ENCODE measurements around the gene FGF11. TPM values are rescaled to one million over a fixed set of nuclear protein-coding genes. Genes with fewer than 3 reads are reported as not detected.

Gene FGF11
- total RNA-seq (1 to 10 TPM in 1 of 2 donors, under 1 TPM in 1; 0.52 to 3.5 TPM), polyA plus RNA-seq (under 1 TPM; 0.47 to 0.79 TPM)
- long read RNA-seq, donor 1: 0 reads
- long read RNA-seq, donor 2: 0 reads
- long read RNA-seq, donor 3: 0 reads
- long read RNA-seq, donor 4: 0 reads
- long read RNA-seq, donor 5: 0 reads

DNA sequence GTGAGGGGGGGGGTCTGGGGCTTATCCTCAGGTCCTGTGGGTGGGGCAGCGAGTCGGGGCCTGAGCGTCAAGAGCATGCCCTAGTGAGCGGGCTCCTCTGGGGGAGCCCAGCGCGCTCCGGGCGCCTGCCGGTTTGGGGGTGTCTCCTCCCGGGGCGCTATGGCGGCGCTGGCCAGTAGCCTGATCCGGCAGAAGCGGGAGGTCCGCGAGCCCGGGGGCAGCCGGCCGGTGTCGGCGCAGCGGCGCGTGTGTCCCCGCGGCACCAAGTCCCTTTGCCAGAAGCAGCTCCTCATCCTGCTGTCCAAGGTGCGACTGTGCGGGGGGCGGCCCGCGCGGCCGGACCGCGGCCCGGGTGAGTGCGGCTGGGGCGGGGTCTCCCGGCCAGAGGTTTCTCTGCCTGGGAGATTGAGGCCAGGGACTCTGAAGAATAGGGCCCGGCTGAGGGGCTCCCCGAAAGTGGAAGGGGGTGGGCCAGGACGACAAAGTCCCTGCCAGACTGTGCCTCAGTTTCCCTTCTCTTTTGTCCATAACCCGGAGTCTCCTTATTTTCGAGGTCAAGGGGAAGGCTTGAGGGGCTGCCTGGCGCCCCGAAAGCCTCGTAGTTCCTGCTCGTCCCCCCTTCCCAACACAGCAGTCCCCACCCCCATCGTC, at the start of gene FGF11:
FGF11 (plus strand) TSS at position 51 of the 651 bp plus-strand sequence; CDS start at position 160, 109 bp downstream.
- Histone ChIP-seq H3K36me3 (ENCODE audit: control insufficient read depth in 4 of 4, insufficient read depth in 4 of 4, low read length in 4 of 4) (no peaks in the 10 kb centered on the region), H3K4me1 (ENCODE audit: control insufficient read depth in 5 of 5, insufficient read depth in 5 of 5, low read length in 5 of 5) (peaks cover 0 to 36% (median 16%) of the 10 kb centered on the region in 5 donors), H3K4me3 (no peak within 1 kb of the TSS), H3K9ac (ENCODE audit: insufficient read depth in 1 of 2, low read length in 2 of 2) (no peak within 1 kb of the TSS), H3K9me3 (ENCODE audit: control insufficient read depth in 4 of 4, insufficient read depth in 3 of 4, low read length in 3 of 4) (no peaks in the 10 kb centered on the region), H3K27ac (ENCODE audit: low read depth in 1 of 2, low read length in 1 of 2) (no peak within 1 kb of the TSS), H3K27me3 (ENCODE audit: control insufficient read depth in 3 of 3, insufficient read depth in 3 of 3, low read length in 2 of 3) (peaks cover 0 to 49% (median 38%) of the 10 kb centered on the region in 3 donors)
- ATAC-seq (ENCODE audit: insufficient read depth, low FRiP score): no peak
- no peak for DNase-seq
- TF ChIP-seq, protein P1, sequence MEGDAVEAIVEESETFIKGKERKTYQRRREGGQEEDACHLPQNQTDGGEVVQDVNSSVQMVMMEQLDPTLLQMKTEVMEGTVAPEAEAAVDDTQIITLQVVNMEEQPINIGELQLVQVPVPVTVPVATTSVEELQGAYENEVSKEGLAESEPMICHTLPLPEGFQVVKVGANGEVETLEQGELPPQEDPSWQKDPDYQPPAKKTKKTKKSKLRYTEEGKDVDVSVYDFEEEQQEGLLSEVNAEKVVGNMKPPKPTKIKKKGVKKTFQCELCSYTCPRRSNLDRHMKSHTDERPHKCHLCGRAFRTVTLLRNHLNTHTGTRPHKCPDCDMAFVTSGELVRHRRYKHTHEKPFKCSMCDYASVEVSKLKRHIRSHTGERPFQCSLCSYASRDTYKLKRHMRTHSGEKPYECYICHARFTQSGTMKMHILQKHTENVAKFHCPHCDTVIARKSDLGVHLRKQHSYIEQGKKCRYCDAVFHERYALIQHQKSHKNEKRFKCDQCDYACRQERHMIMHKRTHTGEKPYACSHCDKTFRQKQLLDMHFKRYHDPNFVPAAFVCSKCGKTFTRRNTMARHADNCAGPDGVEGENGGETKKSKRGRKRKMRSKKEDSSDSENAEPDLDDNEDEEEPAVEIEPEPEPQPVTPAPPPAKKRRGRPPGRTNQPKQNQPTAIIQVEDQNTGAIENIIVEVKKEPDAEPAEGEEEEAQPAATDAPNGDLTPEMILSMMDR (IDR thresholded peaks at IDR 0.05; ENCODE audit: control extremely low read depth, extremely low read depth): no peak
- WGBS, 2 donors: 2 to 4% methylated on average over 38 to 50 of the region's 50 CpGs

DNA sequence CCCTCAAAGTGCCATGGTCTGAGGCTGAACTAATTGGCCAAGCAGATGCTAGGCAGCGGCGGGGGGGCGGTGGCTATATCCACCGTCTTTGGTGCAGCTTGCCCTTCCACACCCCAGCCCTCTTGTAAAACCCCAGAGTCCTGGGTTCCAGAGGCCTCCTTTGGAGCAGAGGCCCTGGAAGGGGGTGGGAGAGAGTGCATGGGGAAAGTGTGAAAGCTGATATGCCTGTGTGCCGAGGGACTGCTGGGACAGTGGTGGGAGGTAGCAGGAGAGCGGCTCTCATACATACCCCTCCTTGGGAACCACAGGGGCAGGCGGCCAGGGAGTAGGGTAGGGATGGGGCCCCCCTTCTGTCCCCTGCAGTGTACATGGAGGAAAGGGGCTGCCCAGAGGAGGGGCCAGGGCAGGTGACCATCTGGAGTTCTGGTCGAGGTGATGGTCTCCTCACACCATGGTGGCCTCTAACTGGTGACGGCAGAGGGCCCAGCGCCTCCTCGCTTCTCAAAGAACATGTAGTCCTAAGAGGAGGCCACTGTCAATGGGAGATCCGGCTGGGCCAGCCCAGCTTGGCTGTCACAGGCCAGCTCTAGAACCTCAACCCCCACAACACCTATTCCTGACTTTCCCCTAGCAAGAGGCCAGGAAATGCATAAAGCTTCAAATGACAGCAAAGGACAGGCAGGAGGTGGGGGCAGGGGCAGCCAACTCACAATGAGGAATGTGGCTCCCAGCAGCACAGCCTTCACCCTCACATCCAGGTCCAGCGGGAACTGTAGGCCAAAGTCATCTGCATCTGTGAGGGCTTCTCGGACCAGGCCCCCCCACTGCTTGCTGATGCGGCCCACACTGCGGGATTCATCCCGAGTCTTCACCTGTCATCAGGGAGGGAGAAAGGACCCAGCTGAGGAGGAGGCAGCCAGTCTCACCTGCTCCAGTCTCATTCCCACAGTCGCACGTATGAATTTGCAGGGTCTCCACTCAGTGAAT, 49.1 kb upstream of the FGF11 start:
- DNase-seq (no peak), ATAC-seq (ENCODE audit: insufficient read depth, low FRiP score) (no peak)
- H3K36me3 ChIP-seq (ENCODE audit: control insufficient read depth in 4 of 4, insufficient read depth in 4 of 4, low read length in 4 of 4): peaks cover 0 to 34% (median 19%) of the 10 kb centered on the region in 4 donors
- H3K27ac ChIP-seq (ENCODE audit: low read depth in 1 of 2, low read length in 1 of 2): no peak overlapping the region
- H3K27me3 ChIP-seq (ENCODE audit: control insufficient read depth in 3 of 3, insufficient read depth in 3 of 3, low read length in 2 of 3): no peaks in the 10 kb centered on the region
- H3K9ac ChIP-seq (ENCODE audit: insufficient read depth in 1 of 2, low read length in 2 of 2): no peak overlapping the region
- no peak overlapping the region for H3K4me3 ChIP-seq
- H3K9me3 ChIP-seq (ENCODE audit: control insufficient read depth in 4 of 4, insufficient read depth in 3 of 4, low read length in 3 of 4): peaks cover 0 to 4% (median 0%) of the 10 kb centered on the region in 4 donors
- TF ChIP-seq, protein P1 (IDR thresholded peaks at IDR 0.05; ENCODE audit: control extremely low read depth, extremely low read depth): no peak
- 91% methylated on average over 19 of the region's 19 CpGs for WGBS, 2 donors
- H3K4me1 ChIP-seq (ENCODE audit: control insufficient read depth in 5 of 5, insufficient read depth in 5 of 5, low read length in 5 of 5): peaks cover 0 to 13% (median 3%) of the 10 kb centered on the region in 5 donors

DNA sequence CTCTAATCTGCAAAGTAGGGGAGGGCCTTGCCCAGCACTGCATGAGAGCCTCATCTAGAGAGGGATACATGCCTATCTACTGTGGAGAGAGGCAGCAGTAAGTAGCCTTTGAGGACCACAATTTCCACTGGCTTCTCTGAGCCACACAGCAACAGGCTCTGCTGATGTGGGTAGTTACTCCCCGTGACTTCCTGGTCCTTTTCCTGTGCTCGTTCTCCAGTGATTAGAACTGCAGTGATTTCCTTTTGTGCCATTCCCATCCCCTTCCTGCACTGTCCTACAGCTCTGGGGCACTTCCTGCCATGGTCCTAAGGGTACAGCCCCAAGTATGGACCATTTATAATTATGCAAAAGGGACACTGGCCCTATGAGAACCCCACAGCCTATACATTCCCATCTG, 48.0 kb upstream of the FGF11 start:
- Histone ChIP-seq H3K36me3 (ENCODE audit: control insufficient read depth in 4 of 4, insufficient read depth in 4 of 4, low read length in 4 of 4) (peaks cover 0 to 34% (median 19%) of the 10 kb centered on the region in 4 donors), H3K27me3 (ENCODE audit: control insufficient read depth in 3 of 3, insufficient read depth in 3 of 3, low read length in 2 of 3) (no peaks in the 10 kb centered on the region), H3K4me3 (no peak overlapping the region), H3K27ac (ENCODE audit: low read depth in 1 of 2, low read length in 1 of 2) (peak overlapping the region in 1 of 2 donors; percentile 66), H3K9me3 (ENCODE audit: control insufficient read depth in 4 of 4, insufficient read depth in 3 of 4, low read length in 3 of 4) (peaks cover 0 to 4% (median 0%) of the 10 kb centered on the region in 4 donors), H3K4me1 (ENCODE audit: control insufficient read depth in 5 of 5, insufficient read depth in 5 of 5, low read length in 5 of 5) (peaks cover 0 to 13% (median 3%) of the 10 kb centered on the region in 5 donors), H3K9ac (ENCODE audit: insufficient read depth in 1 of 2, low read length in 2 of 2) (no peak overlapping the region)
- ATAC-seq (ENCODE audit: insufficient read depth, low FRiP score) (no peak), DNase-seq (no peak)
- WGBS, 2 donors: 24 to 36% methylated on average over 2 of the region's 2 CpGs
- TF ChIP-seq, protein P1 (IDR thresholded peaks at IDR 0.05; ENCODE audit: control extremely low read depth, extremely low read depth): no peak

Measured in lung (tissue), 16 donors.